ENCODE data around the gene SDC4.
A peak's percentile ranks its signal among the peaks of the same experiment; 100 is the strongest.

Gene SDC4

DNA sequence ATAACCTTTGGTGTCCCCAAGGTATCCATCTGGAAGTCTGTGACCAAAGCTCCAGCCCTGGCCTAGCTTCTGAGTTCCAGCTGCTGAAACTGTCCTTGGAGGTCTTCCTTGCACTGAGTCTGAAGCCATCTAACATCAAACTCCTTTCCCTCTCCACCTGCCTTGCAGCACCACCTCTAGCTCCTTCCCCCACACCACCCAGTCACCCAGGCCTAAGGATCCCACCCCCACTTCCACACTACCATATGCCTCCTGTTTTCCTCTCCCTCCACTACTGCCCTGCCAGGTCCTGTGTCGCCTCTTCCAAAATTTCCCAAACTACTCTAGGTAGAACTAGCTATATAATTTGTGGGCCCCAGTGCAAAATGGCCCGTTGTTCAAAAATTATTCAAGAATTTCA, 29.3 kb downstream of the SDC4 start:
- DNase-seq (ENCODE audit: low read depth) = no peak

- DNase-seq (ENCODE audit: low read depth) = no peak
Observed at GRCh38 chr20:45318386-45318939, 29.8 kb downstream of the SDC4 start.

DNA sequence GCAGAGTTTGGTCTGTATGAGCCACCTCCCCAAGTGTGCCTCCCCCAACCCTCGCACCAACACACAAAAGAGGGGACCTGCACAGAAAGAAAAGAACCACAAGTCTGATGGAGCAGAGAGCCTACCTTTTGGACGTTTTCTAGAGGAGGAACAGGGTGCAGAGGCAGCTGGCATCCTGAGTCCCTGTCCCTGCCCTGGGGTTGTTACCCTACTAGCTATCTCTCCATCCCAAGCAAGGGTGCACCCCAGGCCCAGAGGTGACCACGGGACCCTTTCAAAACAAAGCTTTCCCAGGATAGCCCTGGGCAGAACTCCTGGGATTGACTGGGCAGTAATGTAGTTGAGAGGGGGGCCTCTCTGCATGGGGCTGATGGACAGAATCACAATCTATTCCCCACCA, 30.4 kb downstream of the SDC4 start:
- no peak for DNase-seq (ENCODE audit: low read depth)

DNA sequence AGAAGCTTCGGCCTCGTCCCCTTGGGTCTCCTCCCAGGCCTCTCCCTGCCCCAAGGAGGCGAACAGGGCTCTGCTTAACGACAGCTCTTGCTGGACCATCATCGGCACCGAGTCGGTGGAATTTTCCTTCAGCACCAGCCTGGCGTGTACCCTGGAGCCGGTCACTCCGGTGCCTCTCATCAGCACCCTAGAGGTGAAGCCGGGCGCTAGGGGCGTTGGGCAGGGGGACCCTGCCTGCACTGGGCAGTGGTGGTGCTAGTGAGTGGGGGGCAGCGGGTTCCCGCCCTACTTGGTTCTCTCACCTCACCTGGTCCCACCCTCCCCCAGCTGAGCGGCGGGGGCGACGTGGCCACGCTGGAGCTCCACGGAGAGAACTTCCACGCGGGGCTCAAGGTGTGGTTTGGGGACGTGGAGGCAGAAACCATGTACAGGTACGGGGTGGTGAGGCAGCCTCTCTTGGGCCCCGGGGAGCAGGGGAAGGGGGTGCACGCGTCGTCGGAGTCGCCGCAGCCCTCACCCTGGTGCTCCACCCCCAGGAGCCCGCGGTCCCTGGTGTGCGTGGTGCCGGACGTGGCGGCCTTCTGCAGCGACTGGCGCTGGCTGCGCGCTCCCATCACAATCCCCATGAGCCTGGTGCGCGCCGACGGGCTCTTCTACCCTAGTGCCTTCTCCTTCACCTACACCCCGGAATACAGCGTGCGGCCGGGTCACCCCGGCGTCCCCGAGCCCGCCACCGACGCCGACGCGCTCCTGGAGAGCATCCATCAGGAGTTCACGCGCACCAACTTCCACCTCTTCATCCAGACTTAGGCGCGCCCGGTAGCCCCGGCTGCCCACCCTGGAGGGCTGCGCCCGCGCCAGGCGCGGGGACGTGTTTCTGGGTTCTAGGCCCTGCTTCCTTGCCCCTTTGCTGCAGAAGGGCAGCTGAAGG, 31.8 kb downstream of the SDC4 start:
- no peak for DNase-seq (ENCODE audit: low read depth)

DNA sequence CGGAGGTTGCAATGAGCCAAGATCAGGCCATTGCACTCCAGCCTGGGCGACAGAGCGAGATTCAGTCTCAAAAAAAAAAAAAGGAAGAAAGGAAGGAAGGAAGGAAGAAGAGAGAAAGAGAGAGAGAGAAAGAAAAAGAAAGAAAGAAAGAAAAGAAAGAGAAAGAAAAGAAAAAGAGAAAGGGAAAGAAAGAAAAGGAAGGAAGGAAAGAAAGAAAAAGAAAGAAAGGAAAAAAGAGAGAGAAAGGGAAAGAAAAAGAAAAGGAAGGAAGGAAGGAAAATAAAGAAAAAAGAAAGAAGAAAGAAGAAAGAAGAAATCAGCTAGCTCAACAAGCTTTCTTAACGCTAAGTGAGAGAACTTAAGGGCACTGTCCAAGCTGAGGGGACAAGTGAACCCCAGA, 32.6 kb downstream of the SDC4 start:
- no peak for DNase-seq (ENCODE audit: low read depth)

DNA sequence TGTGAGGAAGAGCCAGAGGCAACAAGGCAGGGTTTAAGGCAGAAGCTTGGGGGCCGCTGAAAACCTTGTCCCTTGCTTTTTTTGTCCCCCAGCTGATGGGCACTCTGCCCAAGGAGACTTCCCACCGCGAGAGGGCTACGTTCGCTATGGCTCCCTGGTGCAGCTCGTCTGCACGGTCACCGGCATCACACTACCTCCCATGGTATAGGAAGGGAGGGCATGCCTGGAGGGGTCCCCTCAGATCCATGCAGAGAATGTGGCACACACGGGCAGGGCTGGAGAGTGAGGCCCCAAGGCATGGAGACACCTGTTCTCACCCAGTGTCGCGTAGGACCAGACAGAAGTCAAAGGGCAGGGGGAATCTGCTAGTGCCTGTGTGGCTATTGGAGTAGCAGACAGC, 34.3 kb downstream of the SDC4 start:
- no peak for DNase-seq (ENCODE audit: low read depth)

- DNase-seq (ENCODE audit: low read depth) = no peak
Observed at GRCh38 chr20:45313065-45313695, 35.0 kb downstream of the SDC4 start.

DNA sequence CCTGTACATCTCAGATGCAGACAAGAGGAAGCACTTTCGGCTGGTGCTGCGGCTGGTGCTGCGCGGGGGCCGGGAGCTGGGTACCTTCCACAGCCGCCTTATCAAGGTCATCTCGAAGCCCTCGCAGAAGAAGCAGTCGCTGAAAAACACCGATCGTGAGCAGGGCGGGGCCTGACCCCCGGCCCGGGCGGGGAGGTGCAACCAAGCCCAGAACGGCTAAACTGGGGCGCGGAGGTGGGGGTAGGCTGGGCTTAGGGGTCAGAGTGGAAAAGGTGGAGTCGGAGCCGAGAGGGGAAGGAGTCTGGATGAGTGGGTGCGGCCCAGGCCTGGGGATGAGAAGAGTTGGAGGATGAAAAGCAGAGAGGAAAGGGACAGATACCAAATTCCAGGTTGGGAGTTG, 36.0 kb downstream of the SDC4 start:
- no peak for DNase-seq (ENCODE audit: low read depth)

DNA sequence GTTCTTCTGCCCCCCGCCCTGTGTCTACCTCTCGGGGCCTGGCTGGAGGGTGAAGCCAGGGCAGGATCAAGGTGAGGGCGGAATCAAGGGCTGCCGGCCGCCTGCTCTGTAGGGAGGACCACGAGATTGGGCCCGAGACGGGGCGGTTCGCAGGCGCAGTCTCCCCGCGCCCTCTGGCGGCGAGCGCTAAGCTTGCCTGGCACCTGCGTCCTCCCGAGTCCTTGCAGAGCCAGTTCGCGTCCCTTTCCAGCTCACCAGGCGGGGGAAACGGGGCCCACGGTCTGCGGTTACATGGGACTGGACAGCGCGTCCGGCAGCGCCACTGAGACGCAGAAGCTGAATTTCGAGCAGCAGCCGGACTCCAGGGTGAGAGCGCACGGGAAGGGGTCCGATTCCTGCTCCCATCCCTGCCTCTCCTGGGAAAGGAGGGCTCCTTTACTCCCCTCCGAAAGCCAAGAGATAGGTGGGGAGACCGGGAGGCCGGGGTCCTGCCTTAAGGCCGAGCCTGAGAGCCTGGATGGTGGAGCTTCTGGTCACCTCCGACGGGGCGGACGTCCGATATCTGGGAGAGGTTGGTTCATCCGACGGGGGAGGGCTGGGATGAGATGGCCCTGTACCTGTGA, 36.5 kb downstream of the SDC4 start:
- DNase-seq (ENCODE audit: low read depth) = peak; percentile 49

DNA sequence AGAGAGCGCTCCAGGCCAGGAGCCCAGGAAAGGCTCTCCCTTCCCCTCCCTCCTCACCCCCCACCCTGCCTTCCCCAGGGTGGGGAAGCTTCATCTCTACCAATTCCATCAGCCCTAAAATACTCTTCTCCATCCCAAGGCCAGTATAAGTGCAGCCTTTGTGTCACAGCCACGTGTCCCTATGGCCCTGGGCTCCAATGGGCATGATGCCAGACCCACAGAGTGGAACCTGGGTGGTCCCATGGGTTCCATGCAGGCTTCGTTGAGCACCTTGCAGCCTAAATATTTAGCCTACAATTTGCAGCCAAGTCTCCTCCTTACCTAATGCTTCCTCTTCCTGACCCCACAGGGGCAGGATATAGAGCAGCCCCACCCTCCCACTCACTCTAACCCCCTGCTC, 39.1 kb downstream of the SDC4 start:
- DNase-seq (ENCODE audit: low read depth) = no peak

DNA sequence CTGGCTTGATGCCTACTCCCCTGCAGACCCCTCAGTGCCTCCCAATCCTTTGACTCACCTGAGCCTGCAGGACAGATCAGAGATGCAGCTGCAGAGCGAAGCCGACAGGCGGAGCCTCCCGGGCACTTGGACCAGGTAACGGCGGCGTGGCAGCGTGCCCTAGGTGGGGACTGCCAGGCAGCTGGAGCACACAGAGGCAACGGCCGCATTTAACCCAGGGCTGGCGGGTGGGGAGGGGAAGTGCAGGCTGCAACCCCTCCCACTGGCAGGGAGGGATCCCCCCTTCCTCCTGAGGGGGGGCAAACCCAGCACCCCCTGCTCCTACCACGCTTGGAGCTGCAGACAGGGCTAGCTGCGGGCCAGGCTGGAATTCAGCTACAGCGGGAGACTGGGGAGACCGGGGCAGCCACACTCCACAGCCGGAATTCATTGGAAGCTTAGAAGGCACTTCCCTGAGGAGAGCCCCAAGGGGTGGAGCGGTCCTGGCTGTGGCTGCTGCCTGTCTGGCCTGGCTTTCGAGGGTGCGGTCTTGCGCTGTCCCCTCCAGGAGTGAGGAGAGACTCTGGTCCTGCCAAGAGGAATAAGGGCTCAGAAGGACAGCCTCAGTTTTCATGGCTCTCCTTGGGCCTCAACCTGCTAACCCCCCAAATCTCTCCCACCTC, 40.0 kb downstream of the SDC4 start, which contains the start of gene MATN4:
TSS of gene MATN4 (minus strand) at position 183 of the 662 bp plus-strand sequence. CDS start 2,717 bp downstream, outside the sequence.
- no peak for DNase-seq (ENCODE audit: low read depth)

DNA sequence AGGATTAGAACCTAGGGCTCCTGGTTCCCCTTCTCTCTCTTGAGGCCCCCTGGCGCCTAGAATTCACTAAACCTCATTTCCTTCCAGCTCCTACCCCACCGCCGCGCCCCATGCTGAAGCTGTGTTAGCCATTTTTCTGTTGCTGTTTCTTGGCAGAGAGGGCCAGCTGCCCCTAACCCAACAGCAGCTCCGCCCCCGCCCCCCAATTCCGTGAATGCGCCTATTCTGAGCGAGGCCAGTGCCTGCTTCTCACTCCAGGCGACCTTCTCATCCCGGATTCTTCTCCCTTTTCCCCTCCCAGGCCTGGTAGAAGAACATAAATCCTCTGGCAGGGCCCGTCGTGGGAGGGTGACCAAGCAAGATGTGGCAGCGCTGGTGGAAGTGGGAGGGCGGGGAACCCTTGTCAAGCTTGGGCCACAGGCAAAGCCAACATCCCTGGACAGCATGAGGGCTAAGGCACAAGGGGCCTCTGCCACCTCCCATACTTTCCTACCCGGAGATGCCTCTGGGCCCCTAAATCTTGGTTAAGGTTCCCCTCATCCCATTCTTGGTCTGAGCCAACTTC, 41.1 kb downstream of the SDC4 start:
- DNase-seq (ENCODE audit: low read depth) = no peak

- peak; percentile 32 for DNase-seq (ENCODE audit: low read depth)
Observed at GRCh38 chr20:45306431-45306982, 41.7 kb downstream of the SDC4 start, which contains the start of gene RBPJL. TSS of gene RBPJL (plus strand) at chr20:45306840. CDS start at chr20:45306923, 83 bp downstream.

DNA sequence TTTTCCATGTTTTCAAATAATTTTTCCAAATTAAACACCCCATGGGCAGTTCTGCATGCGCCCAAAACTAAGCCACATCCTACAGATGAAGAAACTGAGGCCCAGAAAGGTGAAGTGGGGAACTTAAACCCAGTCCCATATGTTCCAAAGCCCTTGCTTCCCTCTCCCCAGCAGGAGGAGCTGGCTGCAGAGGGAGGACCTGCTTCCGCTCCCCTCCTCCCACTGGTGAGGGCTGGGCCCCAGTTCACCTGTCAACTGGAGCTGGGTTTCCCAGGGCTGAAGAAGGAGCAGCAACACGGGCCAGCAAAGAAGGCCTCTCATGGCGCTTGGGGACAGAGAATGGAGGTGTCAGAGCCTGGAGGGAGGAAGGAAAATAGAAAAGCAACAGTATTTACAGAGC, 43.0 kb downstream of the SDC4 start:
- no peak for DNase-seq (ENCODE audit: low read depth)

DNA sequence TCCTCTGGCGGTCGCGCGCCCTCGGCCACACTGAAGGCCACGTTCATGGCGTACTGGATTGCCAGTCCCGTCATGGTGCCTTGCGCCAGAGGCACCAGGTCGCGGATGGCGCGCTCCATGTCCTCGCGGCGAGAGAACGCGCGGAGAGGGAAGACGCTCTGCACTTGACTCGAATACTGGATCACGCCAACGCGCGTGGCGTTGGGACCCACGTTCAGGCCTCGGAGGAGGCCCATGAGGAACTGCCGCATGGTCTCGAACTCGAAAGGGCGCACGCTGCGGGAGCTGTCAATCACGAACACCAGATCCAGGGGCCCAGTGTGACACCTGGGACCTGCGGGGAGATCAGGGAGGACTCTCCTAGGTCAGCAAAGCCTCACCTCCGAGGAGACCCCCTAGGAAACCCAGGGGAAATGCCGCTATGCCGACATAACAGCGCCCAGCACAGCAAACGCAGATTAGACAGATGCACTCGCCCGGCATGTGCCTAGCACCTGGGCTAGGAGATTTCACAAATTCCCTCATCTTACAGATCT, 43.7 kb downstream of the SDC4 start:
- DNase-seq (ENCODE audit: low read depth) = no peak

DNA sequence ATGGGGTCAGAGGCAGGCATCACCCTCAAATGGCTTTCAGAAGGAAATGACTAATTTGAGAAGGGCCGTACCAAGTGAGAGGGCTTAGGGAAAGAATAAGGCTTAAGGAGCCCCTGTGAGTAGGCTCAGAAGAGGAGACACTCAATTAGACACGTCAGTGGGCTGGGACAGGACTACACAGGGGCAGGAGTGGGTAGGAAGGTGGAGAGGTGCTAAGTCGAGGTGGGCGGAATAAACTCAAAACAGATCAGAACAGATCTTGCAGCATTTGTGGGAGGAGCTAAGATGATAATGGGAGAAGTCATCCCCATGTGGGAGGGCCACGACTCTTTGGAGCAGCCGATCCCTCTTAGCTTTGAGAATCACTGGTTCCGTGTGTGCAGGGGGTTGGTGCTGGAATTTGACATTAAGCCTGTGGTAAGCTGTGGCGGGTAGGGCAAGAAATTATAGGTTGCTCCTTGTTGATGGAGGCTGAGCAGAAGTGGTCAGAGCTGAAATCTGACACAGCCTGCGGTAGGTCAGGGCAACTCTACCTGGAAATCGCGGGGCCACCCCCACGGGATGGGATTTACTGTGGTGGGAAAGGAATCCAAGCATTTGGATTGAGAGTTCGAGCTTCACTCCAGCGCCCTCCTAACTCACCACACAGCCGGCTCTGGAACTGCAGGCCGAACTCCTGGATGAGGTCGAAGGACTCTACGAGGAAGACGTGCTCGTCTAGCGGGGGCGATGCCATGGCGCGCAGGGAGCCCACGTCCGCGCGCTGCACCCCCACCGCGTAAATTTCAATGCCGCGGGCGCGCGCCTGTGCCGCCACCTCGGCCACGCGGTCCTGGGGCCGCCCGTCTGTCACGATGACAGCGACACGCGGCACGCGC, 44.4 kb downstream of the SDC4 start:
- DNase-seq (ENCODE audit: low read depth) = no peak

GRCh38 chr20:45301824-45302271, 46.4 kb downstream of the SDC4 start:
- no peak for DNase-seq (ENCODE audit: low read depth)

DNA sequence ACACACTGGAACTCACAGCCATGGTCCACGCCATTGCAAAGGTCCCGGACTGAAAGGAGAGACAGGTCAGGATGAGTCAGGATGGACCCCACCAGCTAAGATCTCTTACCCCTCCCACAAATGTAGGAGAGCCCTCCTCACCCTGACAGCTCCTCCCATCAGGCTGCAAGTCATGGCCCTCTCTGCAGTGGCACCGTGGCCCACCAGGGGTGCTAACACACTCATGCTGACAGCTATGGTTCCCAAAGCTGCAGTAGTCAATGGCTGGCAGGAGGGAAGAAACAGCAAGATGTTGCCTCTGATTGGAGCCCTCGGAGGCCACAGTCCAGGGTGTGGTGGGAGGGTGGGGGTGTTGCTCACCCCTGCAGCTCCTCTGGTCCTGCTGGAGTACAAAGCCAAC, 47.3 kb downstream of the SDC4 start:
- no peak for DNase-seq (ENCODE audit: low read depth)

DNA sequence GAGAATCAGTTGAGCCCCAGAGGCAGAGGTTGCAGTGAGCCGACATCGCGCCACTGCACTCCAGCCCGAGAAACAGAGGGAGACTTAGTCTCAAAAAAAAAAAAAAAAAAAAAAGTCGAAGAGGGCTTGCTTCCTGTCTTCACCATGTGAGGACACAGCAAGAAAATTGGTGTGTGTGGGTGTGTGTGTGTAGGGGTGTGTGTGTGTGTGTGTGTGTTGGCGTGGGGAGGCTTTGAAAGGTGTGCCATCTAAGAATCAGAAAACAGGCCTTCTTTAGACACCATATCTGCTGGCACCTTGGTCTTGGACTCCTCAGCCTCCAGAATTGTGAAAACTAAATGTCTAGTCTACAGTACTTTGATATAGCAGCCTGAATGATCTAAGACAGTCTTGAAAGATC, 48.4 kb downstream of the SDC4 start:
- no peak for DNase-seq (ENCODE audit: low read depth)

Data from activated T-helper 9 cell treated with anti-CD3 and anti-CD28 coated beads, Interleukin-2, amount 50 U/mL, for 16 hours (primary cell).